Measurements from ENCODE around the gene CAMKK2.
A peak's percentile ranks its signal among the peaks of the same experiment; 100 is the strongest.
"Not testable (repeated sequence)": the region's sequence is repeated elsewhere in the genome, so short reads cannot be mapped to it uniquely, and the experiment has no call there.

Gene CAMKK2

GRCh38 chr12:121298411-121298810 lies 1.9 kb upstream of the CAMKK2 start:
- DNase-seq = not testable (repeated sequence)

DNA sequence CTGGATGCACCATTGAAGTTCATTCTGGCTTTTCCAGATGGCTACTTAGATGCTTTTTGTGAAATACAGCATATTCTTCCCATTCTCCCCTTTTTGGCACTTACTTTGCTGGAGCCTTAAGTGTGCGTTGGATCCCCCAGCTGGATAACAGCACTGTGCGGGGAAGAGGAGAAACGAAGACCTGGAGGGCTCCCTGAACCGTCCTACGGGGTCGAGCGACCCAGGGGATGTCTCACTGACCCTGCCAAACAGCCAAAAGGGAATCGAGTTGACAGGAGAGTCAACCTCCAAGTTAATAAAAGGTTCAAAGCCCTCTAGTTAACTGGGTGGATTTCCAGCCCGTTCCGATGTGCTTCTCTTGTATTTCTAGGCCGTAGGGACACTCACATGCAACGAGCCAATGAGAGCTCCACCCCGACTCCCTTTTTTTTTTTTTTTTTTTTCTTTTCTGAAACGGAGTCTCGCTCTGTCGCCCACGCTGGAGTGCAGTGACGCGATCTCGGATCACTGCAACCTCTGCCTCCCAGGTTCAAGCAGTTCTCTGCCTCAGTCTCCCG lies 1.0 kb upstream of the CAMKK2 start:
- DNase-seq = peak in 2 of 51 donors; percentile 34 to 40

GRCh38 chr12:121295746-121296617 lies 527 bp downstream of the CAMKK2 start:
- peak in 15 of 51 donors; percentile 14 to 60 (median 39) for DNase-seq

DNA sequence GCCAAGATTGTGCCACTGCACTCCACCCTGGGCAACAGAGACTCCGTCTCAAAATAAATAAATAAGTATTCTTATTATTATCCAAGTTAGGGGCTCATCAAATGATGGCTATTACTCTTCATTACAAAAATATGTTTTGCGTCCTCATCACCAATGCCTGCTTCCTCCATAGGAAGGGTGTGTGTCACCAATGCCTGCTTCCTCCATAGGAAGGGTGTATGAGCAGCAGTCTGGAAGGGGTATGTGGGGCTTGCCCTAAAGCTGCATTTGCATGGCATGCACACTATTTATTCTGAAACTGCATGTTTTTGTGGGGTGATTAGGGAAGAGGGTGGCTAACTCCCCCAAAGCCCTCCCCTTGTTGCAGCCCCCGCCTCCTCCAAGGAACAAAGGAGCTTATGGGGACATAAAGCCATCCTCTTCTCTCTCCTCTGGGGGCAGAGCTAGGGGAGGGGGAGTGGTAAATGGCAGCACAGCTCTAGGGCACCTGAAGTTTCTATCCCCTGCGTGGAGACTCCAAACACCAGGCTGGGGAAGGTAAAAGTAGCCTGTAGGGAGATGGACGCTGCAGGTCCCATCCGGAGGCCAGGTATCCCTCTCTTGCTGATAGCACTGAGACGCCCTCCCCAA lies 1.3 kb downstream of the CAMKK2 start:
- no peak for DNase-seq

- no peak for DNase-seq
Measured at GRCh38 chr12:121294151-121294889, 2.2 kb downstream of the CAMKK2 start.

- DNase-seq = no peak
Measured at GRCh38 chr12:121293603-121294002, 2.9 kb downstream of the CAMKK2 start.

- DNase-seq = no peak
Measured at GRCh38 chr12:121290410-121290809, 6.1 kb downstream of the CAMKK2 start.

DNA sequence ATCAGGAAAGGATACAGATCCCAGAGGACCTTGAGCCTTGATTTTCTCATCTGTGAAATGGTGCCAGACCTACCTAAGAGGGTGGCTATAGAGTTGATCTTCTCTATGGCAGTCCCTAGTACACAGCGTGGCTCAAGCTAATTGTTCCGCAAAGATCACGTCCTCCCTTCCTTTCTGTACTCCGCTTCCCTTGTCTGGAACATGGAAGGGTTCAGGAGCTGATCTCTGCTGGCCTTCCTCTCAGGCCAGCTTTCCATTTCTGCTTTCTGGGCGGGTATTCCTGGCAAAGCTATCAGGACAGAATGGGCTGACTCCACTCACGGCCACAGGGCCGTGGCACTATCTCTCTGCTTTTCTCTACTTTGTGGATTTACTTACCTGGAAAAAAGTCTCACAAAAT lies 6.5 kb downstream of the CAMKK2 start:
- no peak for DNase-seq

- peak in 1 of 51 donors; percentile 5 for DNase-seq
Measured at GRCh38 chr12:121288986-121289385, 7.5 kb downstream of the CAMKK2 start.

DNA sequence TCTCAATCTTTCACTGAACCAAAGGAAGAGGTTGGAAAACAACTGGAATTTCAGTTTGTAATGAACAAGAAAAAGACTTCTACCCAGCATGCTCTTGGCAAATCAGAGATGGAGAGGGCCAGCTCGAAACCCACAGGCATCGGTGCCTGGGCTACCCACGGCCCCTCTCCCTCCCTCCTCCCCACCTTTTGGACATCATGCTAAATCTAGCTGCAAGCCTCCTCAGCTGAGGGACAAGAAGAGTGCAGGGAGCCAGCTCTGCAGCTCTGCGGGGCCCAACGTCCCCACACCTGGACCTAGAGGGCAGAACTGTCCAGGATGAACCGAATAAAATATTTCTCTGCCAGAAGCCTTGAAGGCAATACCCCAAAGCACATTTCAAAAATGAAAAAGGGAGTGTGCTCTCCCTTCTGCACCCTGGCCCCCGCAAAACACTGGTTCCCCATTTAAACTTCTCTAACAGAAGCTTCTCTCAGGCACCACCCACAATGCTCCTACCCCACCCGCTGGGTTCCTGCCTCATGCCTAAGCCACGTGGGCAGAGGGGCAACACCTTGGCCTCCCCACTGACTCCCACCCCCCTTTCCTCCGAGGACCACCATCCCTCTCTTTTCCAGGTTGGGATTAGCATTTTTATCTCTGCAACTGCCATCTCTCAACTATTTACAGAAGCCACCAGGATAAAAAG lies 8.2 kb downstream of the CAMKK2 start:
- no peak for DNase-seq

DNA sequence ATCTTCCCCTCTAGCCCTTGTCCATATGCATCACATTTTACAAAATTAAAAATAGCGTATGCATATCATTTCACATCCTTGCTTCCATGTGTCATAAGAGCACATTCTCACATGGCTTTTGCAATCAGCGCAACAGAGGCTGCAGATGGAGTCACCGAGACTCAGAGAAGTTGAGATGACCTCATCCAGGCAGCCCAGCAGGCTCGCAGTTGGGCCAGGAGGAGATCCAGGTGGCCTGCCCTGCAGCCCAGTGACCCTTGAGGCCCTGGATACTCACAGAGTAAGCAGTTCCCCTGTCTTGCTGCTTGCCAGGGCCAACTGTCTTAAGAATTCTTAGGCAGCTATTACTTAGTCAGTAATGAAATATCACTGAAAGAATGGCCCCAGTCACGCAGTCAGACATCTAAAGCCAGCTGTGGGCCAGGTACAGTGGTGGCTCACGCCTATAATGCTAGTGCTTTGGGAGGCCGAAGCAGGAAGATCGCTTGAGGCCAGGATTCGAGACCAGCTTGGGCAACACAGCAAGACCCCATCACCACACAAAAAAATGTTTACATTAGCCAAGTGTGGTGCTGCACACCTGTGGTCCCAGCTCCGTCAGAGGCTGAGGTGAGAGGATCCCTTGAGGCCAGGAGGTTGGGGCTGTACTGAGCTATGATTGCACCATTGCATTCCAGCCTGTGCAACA lies 9.1 kb downstream of the CAMKK2 start:
- peak in 1 of 51 donors; percentile 10 for DNase-seq

GRCh38 chr12:121285856-121286255 lies 10.7 kb downstream of the CAMKK2 start:
- DNase-seq = no peak

GRCh38 chr12:121284551-121285390 lies 11.7 kb downstream of the CAMKK2 start:
- DNase-seq = no peak

DNA sequence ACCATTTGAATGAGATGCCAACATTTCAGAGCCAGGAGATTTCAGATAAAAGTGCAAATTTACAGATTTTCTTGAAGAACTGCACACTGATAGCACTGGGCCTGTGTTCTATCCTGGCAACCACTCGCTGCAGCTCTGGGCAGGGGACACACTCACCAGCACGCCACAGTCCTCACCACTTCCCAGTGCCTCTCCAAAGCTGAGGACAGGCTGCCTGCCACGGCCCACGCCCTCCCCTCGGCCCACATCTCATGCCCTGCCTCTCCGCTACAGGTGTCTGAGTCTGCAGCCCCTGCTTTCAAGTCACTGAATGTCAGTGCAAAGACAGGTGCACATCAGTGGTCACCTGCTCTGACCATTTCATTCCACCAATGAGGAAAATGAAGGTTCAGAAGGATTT lies 12.7 kb downstream of the CAMKK2 start:
- no peak for DNase-seq

GRCh38 chr12:121283388-121283787 lies 13.1 kb downstream of the CAMKK2 start:
- DNase-seq = no peak

DNA sequence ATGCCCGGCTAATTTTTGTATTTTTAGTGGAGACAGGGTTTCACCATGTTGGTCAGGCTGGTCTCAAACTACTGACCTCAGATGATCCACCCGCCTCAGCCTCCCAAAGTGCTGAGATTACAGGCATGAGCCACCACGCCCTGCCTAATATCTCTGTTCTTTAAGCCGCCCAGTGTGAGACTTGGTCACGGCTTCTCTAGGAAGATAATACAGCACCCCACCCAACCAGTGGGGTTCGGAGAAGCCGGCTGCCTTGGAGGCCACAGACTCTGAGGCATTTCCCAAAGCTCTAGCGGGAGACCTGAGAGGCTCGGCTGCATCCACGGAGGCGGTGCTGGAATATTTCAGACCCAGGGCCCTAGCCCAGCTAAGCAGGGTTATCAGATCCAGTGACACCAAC lies 13.6 kb downstream of the CAMKK2 start:
- DNase-seq = not testable (repeated sequence)

GRCh38 chr12:121282072-121282742 lies 14.3 kb downstream of the CAMKK2 start:
- DNase-seq = no peak

GRCh38 chr12:121281116-121281515 lies 15.4 kb downstream of the CAMKK2 start:
- not testable (repeated sequence) for DNase-seq

DNA sequence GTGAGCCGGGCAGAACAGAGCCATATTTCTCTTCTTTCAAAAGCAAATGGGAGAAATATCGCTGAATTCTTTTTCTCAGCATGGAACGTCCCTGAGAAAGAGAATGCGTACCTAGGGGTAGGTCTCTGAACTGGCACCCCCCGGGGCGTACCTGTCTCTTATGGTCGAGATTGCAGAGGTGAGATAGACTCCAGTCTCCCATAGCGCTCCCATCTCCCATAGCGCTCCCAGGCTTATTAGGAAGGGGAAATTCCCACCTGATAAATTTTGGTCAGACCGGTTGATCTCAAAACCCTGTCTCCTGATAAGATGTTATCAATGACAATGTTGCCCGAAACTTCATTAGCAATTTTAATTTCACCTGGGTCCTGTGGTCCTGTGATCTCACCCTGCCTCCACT lies 16.0 kb downstream of the CAMKK2 start:
- DNase-seq = not testable (repeated sequence)
